Kidney (tissue), 14 donors: ENCODE measurements around the gene CTNNA2. TPM values are rescaled to one million over a fixed set of nuclear protein-coding genes. Genes with fewer than 3 reads are reported as not detected.

Source experiments
- DNase-seq, 5 donors: peaks; one replicate each; pipeline ENCODE4 v3.0.0-alpha.2; 2013 to 2020
- FAIRE-seq: peaks from 2 replicates; lab custom pipeline; 2012; peaks lifted over from hg19 to GRCh38; lab: Jason Lieb, UNC
- H3K27ac ChIP-seq, 2 donors: one replicate each; pipeline ENCODE4 v1.7.0; 2013; ENCODE audit warnings: low read depth in 2 of 2, low read length in 2 of 2, inconsistent platforms in 1 of 2
- H3K27me3 ChIP-seq: one replicate; pipeline ENCODE4 v1.7.1; 2013; ENCODE audit warnings: low read length, inconsistent platforms; ENCODE audit not compliant: control insufficient read depth, insufficient read depth
- H3K36me3 ChIP-seq, 3 donors: one replicate each; pipeline versions ENCODE4 v1.7.0 to v1.7.1; 2013; ENCODE audit warnings: low read length in 3 of 3, control low read depth in 1 of 3, inconsistent platforms in 1 of 3; ENCODE audit not compliant: insufficient read depth in 3 of 3, control insufficient read depth in 2 of 3
- H3K4me1 ChIP-seq, 3 donors: one replicate each; pipeline versions ENCODE4 v1.7.0 to v1.7.1; 2013; ENCODE audit warnings: low read length in 3 of 3, inconsistent platforms in 1 of 3, low read depth in 1 of 3; ENCODE audit not compliant: control insufficient read depth in 2 of 3, insufficient read depth in 2 of 3
- H3K4me3 ChIP-seq, 3 donors: one replicate each; pipeline versions ENCODE4 v1.7.0 to v1.8.1; 2013; ENCODE audit warnings: low read length in 3 of 3, control low read depth in 1 of 3, inconsistent platforms in 1 of 3
- H3K9ac ChIP-seq, 3 donors: one replicate each; pipeline versions ENCODE4 v1.7.0 to v1.7.1; 2013; ENCODE audit warnings: low read length in 3 of 3, control low read depth in 1 of 3, inconsistent platforms in 1 of 3
- H3K9me3 ChIP-seq, 3 donors: one replicate each; pipeline versions ENCODE4 v1.7.0 to v1.7.1; 2013; ENCODE audit warnings: low read length in 3 of 3, control low read depth in 1 of 3, inconsistent platforms in 1 of 3; ENCODE audit not compliant: control insufficient read depth in 2 of 3, insufficient read depth in 1 of 3
- intact Hi-C: fragments of 100-400 bp; cut with DNase I; formaldehyde crosslinking; loops from one replicate; pipeline ENCODE4 v1.11.1; 2022
- polyA plus RNA-seq: library from polyadenylated mRNA; stranded (reverse); fragments of 350-450 nt; fragmentation: Illumina TruSeq; extraction: RNeasy Lipid Tissue Mini Kit (QIAGEN cat#74804); gene quantifications from one replicate; pipeline ENCODE4 v1.2.3, GENCODE V29; 2014; ENCODE audit warnings: low read depth, low replicate concordance; ENCODE audit not compliant: insufficient read depth
- total RNA-seq: library from RNA; stranded (reverse); fragmentation: NEBNext Ultra II Directional; extraction: Animal tissue kit (Norgen Biotek cat#: 25700); gene quantifications from one replicate; pipeline ENCODE4 v1.2.1, GENCODE V29; 2021
- TF ChIP-seq, protein P1 (sequence below): IDR thresholded peaks from 3 replicates; pipeline ENCODE4 v1.5.1; 2012; ENCODE audit warnings: mild to moderate bottlenecking, moderate library complexity, borderline replicate concordance; ENCODE audit not compliant: insufficient read depth; ENCODE audit errors: extremely low read depth
- donor health status: control.
- donor health status: control.
- donor health status: control.
- donor health status: control.
- donor health status: control.
- donor health status: DM: yes; HTN: yes; CAD: no.
- donor health status: Normal renal cell carcinoma (clear cell type).

CTNNA2 gene
- total and polyA plus RNA-seq, 2 donors from 2014 or later: 0.47 TPM; not detected in 1

DNA sequence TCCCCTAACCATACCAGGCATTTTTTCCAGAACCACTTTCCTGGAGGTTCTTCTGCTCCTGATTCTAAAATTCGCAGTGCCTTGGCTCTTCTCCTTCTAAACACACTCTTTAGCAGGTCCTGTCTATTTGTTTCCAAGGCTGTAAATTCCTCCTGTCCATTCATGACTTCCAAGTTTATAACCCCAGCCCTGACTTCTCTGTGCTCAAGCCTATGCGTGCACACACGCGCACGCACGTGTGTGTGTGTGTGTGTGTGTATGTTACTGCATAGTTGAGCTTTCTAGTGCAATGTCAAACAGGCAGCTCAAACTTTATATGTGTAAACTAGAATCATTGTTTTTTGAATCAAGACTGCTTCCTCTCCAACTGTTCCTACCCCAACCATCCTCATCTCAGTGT lies 454.0 kb downstream of the CTNNA2 start:
- no peaks in the 10 kb centered on the region for H3K27me3 ChIP-seq
- H3K27ac ChIP-seq: no peak overlapping the region
- no peaks in the 10 kb centered on the region for H3K4me1 ChIP-seq
- H3K9me3 ChIP-seq: no peaks in the 10 kb centered on the region
- no peak overlapping the region for H3K4me3 ChIP-seq
- no peak for FAIRE-seq
- H3K9ac ChIP-seq: no peak overlapping the region
- intact Hi-C loops: no loop called here
- H3K36me3 ChIP-seq: no peaks in the 10 kb centered on the region
- DNase-seq: peak in 1 of 5 donors; percentile 31
- TF ChIP-seq, protein P1, sequence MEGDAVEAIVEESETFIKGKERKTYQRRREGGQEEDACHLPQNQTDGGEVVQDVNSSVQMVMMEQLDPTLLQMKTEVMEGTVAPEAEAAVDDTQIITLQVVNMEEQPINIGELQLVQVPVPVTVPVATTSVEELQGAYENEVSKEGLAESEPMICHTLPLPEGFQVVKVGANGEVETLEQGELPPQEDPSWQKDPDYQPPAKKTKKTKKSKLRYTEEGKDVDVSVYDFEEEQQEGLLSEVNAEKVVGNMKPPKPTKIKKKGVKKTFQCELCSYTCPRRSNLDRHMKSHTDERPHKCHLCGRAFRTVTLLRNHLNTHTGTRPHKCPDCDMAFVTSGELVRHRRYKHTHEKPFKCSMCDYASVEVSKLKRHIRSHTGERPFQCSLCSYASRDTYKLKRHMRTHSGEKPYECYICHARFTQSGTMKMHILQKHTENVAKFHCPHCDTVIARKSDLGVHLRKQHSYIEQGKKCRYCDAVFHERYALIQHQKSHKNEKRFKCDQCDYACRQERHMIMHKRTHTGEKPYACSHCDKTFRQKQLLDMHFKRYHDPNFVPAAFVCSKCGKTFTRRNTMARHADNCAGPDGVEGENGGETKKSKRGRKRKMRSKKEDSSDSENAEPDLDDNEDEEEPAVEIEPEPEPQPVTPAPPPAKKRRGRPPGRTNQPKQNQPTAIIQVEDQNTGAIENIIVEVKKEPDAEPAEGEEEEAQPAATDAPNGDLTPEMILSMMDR: no peak

DNA sequence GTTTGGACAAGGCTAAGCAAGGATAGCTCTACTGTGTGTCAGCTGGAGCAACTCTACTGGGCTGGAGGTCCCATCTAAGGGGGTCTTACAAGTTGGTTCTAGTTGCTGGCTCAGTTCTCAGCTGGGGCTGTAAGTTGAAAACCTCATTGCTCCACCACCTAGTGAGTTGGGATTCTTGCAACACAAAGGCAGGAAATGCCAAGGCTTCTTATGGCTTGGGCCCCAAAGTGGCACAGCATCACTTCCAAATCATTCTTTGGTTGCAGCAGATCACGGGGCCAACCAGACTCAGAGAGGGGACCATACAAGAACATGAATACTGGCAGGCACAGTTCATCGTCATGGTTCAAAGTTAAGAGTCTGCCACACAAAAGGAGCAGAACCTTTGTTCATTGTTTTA lies 459.0 kb downstream of the CTNNA2 start:
- FAIRE-seq: no peak
- Histone ChIP-seq H3K36me3 (no peaks in the 10 kb centered on the region), H3K27ac (no peak overlapping the region), H3K27me3 (no peaks in the 10 kb centered on the region), H3K4me1 (no peaks in the 10 kb centered on the region), H3K9me3 (no peaks in the 10 kb centered on the region), H3K4me3 (no peak overlapping the region), H3K9ac (no peak overlapping the region)
- intact Hi-C loops: no loop called here
- DNase-seq: no peak
- TF ChIP-seq, protein P1: no peak

DNA sequence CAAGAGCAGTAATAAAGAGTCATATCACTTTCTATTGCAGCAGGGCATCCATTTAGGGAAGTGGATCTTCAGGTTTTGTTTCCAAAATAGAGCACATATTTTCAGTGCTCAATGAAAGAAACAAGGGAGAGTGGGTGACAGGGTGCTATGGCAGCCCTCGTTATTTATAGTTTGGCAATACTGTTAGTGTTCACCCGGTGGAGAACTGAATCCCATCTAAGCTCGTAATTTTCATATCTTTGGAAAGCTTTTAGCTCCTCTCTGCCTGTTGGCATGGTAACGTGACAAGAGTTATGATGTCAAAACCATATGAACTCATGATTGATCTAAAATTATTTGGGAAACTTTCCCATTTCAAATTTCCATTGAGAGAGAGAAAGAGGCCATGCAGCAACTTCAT lies 459.8 kb downstream of the CTNNA2 start:
- H3K9ac ChIP-seq: no peak overlapping the region
- intact Hi-C loops: no loop called here
- H3K36me3 ChIP-seq: no peaks in the 10 kb centered on the region
- H3K4me3 ChIP-seq: no peak overlapping the region
- H3K27ac ChIP-seq: no peak overlapping the region
- no peaks in the 10 kb centered on the region for H3K27me3 ChIP-seq
- no peaks in the 10 kb centered on the region for H3K4me1 ChIP-seq
- TF ChIP-seq, protein P1: no peak
- FAIRE-seq: no peak
- H3K9me3 ChIP-seq: no peaks in the 10 kb centered on the region
- DNase-seq: no peak
